DMS53 (cell line): ENCODE measurements around the gene EMP2.

Experiments
- DNase-seq: peaks from one replicate; lab custom pipeline; 2025; lab: John Stamatoyannopoulos, UW

The EMP2 gene

DNA sequence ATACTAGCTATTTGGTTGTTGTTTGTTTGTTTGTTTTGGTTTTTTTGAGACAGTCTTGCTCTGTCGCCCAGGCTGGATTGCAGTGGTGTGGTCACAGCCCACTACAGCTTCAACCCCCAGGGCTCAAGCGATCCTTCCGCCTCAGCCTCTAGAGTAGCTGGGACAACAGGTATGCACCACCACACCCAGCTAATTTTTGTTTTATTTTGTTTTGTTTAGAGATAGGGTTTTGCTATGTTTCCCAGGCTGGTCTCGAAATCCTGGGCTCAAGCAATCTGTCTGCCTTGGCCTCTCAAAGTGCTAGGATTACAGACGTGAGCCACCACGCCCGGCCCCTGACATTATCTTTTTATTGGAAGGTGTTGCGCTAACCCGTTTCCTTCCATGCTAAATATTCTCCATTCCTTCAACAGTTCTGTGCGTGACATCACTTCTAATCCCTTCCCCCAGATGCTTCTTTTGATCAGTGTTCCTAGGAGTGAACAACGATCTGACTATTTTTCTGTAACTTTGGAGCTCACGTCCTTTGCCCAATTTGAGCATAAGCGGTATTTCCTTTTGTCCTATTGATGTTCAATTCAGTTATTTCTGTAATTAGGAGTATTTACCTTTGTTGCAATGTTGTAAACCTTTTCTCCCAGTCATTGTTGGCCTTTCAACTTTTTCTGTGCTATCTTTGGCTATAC is 30.2 kb upstream of the EMP2 start:
- no peak for DNase-seq

DNA sequence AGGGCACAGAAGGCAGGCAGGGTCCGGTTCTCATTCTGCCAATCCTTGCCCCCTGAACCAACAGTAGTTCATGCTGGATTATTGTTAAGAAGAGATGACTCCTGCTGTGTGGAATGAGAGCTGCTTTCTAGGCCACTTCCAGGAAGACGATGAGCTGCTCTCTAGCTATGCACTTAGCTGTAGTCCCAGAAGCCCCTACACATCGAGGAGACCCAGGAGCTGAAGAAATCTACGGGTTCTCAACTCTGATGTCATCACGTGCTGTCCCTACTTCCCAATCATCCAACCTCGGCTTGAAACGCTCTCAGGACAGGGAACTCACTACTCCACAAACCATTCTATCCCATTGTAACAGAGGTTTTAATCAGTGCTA is 29.0 kb upstream of the EMP2 start:
- no peak for DNase-seq

DNA sequence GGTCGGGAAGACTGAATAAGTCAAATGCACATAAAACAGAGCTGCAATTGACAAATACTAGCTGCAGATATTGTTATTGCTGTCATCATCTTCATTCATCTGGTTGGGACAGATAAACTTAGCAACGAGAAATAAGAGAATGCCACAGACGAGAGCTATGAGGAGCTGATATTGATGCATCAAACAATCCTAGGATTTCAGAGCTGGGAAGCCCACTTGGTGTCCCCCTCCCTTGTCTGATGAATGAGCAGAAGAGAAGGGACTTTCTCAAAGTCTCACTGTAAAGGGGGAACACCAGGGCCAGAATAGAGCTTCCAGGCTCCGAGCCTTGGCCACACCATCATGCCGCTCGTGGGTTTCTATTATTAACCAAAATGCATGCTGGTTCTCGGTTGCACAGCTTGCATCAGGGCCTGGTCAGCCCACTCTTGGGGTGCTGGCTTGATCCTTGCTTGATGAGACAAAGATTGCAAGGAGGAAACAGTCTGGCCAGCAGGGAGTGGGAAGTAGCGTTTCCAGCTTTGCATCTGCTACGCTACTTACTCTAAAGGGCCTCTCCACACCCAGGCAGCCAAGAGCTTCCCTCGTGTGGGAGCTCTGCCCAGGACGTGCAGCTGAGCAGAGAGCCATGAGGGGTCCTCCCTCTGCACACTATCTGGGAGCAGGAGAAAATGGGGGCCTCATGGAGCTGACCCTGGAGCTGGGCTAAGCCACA is 28.4 kb upstream of the EMP2 start:
- DNase-seq, result no peak

DNA sequence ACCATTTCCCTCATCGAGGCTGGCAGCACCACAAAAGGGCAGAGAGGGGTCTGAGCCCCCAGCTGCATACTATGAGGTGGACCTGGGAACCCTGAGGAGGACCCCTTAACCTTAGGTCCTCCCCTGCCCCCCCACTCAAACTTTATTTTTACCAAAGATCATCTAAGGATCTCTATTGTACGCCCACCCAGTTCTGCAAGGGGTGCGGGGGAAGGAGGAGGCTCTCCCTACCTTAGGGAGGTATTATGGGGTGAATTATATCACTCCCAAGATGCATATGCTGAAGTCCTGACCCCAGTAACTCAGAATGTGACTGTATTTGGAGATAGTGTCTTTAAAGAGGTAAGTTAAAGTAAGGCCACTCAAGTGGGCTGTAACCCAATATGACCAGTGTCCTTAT is 26.8 kb upstream of the EMP2 start:
- DNase-seq, result no peak

DNA sequence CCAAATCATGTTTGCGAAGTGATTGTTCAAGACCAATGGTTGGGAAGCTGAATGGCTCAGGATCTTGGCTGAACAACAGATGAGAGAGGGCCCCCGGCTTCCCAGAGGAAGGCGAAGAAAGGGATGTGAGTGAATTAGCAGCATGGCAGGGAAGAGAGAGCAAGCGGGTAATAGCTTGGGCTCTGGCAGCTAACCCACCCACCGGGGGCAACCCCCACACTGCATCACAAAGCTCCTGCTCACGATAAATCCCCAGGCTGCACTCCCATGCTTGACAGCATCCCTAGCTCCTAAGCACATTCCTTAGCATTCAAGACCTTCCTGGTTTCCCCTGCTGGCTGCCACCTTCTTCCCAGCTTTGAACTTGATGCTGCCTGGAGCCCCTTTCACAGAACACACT is 26.2 kb upstream of the EMP2 start:
- DNase-seq, result no peak

DNA sequence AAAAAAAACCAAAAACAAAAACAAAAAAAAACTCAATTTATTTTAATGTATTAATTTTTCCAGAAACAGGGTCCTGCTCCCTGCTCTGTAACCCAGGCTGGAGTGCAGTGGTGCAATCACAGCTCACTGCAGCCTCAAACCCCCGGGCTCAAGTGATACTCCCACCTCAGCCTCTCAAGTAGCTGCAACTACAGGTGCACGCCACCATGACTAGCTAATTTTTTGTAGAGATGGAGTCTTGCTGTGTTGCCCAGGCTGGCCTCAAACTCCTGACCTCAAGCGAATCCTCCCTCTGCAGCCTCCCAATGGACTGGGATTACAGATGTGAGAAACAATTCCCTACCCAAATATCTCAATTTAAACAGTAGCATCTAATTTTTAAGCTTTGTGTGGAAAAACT is 25.2 kb upstream of the EMP2 start:
- DNase-seq, result no peak

DNA sequence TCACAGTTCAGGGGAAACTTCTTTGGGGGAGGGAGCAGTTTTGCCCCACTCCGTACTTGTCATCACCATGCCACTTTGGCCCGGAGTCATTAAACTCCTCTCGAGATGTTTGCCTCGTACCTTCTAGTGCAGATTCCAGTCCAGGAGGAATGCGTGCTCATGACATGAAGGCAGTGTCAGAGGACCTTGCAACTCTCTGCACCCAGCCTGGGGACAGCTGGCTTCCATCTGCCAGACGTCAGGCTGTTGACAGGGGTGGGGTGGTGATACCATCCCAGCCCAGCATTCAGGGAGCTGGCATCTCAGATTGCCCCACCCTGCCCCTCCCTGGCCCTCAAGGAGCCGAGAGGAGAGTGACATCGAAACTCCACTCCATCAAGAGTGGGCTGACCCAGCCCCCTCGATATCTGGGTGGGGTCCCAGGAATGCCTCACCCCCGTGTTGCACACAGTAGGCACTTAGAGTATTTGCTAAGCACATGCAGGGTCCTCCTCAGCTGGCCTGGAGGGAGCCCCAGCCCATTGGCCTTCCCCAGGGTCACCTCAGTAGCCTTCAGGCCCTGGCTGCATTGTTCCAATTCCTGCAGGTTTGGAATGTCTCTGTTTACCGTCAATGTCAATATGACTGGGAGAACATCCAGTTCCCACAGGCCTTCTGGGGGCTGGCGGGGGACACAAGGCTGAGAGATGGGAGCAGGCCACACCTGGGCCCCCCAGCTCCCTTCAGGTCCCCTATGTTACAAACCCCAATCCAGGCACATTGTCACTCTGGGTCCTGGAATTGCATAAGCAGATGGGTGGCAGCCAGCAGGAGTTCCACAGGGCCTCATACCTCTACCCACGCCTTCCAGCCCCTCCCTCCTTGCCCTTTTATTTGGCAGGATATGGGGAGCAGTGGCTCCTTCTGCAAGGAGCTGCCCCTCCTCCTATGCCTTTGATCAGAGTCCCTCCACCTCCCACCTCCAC is 21.3 kb upstream of the EMP2 start:
- no peak for DNase-seq

DNA sequence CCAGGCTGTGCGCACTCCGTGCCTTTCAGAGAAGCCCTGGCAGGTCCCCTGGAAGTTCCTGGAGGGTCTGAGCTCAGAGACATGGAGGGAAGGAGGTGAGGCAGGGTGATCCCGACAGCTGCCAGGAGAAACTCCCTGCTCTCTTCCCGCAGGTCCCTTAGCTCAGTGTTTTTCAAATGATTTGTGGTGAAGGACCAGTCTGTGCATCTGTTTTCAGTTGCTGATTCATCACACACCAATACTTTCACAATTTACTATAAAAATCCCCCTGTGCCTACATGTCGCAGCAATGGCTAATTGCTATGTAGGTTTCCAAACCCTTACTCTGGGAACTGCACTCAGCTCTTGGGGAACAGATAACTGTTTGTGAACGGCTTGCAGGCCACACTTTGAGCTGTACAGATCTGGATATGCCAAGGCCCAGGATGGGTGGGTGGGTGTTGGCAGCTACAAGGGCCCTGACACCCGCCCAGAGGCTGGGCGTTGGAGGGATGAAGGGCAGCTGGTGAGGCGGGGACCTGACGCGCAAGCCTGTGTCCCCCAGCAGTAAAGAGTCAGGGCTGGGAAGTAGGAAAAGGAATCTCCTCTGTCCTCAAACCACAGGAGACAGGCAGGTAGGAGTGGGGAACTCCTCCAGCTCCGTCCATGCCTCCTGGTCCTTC is 20.5 kb upstream of the EMP2 start:
- DNase-seq, result no peak

DNA sequence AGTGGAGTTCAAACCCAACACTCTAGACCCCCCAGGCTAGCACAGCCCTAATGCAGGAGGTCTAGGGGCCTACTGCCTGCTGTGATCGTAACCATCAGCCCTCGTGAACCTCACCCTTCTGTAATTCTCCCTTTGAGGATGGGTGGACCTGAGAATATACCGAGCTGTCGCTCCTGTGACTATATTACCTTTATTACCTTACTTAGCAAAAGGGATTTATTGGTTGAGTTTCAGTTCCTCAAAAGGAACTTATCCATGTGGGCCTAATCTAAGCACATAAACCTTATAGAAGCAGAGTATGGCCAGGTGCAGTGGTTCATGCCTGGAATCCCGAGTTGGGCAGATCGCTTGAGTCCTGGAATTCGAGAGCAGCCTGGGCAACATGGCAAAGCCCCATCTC is 19.2 kb upstream of the EMP2 start:
- no peak for DNase-seq

DNA sequence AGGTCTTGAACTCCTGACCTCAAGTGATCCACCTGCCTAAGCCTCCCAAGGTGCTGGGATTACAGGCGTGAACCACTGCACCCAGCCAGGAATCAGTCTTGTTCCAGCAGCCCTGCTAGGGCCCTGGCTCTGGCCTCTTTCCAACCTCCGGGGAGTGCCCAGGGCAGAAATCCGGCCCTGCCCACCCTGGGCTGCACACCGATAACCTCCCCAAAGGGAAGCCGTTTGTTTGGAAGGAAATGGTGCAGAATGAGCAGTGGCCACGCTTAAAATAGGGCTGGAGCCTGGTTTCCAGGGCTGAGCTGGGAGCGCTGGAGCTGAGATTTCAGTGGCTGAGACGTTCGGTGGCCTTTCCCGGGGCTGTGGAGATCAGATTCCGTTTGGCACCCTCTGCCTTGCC is 17.8 kb upstream of the EMP2 start:
- DNase-seq, result no peak

DNA sequence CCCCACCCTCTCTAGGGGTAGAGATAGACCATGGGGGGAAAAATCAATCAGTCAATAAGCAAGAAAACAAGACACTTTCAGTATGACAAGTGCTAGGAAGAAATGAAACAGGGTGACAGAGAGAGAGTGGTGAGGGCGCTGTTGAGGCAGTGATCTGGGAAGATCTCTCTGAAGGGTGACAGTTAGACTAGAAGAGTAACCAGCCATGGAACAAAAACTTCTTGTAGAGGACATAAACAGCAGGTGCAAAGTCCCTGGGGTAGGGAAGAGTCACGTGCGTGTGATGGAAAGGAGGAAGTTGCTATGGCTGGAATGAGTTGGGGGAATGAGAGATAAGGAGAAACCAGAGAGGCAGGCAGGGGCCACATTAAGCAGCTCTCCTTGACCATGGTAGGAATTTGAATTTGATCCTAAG is 16.8 kb upstream of the EMP2 start:
- DNase-seq, result no peak

DNA sequence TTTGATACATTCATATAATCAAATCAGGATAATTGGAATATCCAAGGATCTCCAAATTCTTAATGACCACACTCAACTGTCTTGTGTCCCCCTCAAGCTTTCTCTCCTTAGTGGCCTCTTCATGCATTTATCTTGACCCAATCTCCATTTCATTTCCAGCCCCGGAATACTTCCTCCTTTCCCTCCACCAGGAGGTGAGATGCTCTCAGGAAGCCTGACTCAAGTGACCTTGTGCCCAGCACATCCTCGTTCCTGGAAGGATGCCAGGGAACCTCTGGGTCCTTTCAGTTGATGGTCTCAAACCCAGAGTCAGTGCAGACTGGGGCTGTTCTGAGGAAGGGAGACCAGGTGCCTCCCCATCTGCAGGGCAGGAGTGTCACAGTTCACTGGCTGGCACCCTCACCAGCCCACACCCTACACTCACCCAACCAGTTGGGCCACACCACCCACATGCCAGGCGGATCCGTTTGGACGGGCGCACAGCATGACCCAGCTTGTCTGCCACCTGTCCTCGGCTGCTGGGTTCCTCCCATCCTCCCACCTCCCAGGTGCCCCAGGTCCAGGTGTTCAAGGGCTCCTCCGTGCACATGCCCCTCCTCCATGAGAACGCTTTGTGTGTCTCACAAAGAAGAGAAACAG is 14.0 kb upstream of the EMP2 start:
- peak; percentile 100 for DNase-seq

DNA sequence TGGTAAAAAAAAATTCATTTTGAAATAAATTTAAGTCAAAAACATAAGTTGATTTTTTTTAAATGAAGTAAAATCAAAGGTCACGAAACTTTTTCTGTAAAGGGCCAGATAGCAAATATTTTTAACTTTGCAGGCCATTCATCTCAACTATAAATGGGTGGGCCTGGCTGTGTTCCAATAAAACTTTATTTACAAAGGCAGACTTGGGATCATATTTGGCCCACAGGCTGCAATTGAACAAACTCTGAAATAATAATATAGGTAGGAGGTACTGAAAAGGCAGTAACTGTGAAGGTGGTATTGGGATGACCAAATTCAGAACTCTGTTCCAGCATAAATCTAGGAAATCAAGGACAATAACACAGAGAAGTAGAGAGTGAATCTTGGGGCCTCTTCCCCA is 12.2 kb upstream of the EMP2 start:
- DNase-seq, result no peak

DNA sequence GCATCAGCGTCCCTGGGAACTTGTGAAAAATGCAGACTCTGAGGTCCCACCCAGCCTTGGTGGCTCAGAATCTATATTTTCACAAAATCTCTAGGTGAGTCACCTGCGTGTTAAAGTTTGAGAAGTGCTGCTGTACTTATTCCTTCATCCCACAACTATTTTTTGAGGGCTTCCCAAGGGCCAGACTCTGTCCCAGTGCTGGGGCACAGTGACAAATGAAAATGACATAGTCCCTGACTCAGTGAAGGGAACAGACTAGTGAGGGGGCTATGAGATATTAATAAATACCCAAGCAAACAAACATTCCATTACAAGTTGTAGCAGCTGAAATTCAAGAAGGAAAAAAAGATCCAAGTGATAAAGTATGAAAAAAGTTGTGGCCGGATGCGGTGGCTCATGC is 9.9 kb upstream of the EMP2 start:
- no peak for DNase-seq

DNA sequence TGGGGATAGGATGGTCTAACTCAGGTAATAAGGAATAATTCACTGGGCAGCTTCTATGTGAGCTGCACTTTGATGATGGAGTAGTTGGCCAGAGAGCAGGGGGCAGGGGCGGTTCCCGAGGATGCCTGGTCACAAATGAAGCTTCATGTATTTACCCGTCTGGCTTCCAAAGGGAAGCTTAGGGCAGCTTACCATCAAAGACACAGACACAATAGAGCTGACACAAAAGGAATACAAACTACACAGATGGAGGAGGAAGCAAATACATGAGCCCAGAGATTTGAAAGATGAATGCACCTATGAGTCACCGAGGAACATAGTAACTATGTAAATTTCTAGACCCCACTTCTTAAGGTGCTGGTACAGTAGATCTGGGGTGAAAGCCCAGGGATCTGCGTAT is 8.7 kb upstream of the EMP2 start:
- DNase-seq, result peak; percentile 48

DNA sequence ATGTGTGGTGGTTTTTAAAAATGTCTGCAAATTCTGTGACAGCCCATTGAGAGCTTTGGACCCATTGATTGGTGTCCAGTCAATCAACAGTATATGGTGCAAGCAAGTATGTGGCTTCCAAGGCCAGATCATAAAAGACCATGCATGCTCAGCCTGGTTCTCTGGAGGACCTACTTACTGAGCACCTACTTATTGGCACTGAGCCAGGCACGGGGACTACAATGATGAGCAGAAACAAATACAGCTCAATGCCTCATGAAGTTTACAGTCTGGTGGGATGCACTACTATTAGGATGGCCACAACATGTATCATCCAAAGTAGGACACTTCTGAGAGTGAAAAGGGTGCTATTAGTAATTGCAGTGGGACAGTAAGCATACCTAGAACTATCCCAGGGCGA is 7.2 kb upstream of the EMP2 start:
- DNase-seq, result no peak

DNA sequence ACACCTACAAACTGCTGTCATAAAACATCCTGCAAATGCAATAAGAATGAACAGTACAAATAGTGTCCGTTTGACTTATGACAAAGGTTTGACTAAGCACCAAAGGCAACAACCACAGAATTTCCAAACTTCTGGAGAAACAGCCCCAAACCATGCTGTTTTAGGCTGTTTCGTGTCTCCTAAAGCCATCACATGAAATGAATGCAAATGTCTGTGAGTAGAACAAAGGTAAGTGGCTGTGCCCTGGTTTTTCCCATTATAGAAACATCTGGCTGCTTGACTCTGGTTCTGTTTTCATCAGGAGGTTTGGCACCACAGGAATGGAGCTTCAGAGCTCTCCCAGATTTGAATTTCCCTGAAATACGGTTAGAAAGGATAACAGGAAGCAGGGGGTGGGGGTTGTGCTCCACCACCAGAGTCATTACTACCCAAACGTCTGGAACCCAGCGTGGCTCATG is 4.6 kb upstream of the EMP2 start:
- no peak for DNase-seq

DNA sequence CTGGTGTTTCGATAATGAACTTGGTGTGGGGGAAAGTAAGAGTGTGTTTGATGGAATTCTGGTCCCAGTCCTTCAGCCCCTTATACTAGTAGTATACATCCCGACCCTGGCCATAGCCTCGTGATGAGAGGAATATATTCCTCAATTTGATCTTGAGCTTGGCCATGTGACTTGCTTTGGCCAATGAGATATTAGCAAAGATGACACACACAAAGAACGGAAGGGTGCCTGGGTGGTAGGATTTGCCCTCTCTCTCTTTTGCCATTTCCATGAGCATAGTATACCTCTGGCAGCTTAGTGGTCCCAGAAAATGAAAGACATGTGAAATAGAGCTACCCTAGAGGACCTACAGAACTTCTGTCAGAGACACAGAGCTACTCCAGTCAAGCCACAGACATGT is 2.9 kb upstream of the EMP2 start:
- DNase-seq, result no peak

DNA sequence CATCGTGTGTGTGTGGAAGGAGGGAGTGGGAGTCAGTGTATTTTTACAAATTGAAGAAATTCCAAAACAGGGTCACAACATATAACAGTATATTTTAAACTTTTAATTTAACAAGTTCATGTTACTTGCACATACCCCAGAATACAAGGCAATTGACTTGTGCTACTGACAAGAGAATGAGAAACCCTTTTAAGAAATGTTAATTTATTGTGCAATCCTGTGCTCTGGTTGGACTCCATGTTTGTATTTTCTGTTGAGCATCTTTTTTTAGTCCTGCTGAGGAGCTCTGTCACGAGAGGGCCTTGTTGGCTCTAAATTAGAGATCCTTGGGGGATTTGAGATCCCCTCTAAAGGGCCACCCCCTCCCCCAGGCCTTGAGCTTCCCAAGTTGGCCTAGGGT is 1.1 kb upstream of the EMP2 start:
- DNase-seq, result no peak

DNA sequence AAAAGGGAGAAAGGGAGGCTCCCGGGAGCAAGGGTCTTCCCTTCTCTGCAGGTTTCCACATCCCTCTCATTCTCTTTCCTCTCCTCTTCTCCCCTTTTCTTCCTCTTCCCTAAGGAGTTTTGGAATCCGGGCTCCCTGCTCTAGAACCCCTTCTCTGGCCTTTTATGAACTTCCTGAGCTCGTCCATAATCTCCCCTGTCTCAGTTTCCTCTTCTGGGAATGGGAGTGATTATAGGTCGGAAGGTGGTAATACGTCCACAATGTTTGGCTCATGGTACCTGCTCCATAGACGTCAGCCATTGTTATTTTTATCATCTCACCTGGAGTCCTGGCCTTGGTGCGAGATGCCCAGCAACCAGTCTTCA is 467 bp upstream of the EMP2 start:
- DNase-seq, result peak; percentile 40

DNA sequence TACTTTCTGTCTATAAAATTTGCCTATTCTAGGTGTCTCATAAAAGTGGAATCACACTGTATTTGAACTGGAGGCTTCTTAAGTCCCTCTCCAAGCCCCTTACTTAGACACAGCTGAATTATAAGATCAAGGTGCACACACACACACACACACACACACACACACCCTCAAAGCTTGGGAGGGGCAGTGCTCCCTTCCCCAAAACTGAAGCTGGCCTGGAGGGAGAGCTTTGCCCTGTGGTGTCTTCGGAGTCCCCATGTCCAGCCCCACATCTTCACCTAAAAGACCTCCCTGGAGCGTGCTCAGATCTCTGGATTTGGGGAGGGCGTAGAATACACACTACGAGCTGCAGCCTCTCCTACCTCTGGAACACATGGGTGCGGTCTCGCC is 828 bp downstream of the EMP2 start:
- DNase-seq, result no peak
